DMS114 treated with DMSO at 0.1 percent for 48 hours (cell line): ENCODE results near the gene CASP4.

Experiments
- DNase-seq: peaks from one replicate; lab custom pipeline; 2025; ENCODE audit not compliant: unreplicated experiment; lab: John Stamatoyannopoulos, UW

The CASP4 gene

DNA sequence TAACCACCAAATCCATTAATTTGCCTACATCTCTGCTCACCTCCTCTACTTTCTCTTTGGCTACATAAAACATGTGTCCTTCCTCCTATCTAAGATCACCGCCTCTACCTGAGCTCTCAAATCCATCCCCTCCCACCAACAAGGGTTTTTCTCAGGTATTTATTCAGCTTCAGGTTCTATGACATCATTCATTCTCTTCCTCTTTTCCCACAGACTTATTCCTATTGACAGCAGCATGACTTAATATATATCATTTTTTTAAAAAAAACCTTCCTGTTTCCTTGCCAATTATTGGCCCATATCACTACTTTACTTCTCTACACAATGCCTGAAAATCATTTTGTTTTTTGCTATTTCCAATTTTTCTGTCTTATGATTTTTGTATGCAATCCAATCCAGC is 74.5 kb downstream of the CASP4 start:
- no peak for DNase-seq
